ENCODE results near the gene CLMN.

Gene CLMN

DNA sequence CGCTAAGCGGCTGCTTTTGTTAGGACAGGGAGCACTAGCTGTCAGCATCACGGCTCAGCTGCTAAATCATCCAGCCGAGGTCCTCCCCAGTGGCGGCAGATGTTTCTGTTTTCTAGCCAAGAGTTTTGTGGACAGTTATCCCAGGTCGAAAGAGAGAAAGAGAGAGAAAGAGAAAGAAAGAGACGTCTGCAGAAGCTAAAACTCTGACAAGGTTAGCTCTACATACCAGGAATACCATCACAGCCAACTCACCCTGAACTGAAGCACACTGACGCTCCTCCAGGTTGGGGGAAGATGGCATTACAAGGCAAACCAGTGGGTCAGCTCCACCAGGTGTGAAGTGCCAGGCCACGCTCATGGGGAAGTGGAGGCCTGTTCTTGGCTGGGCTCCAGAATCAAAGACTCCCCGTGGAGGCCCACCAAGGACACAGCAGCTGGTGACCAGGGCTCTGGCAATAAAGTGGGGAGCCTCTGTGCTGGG, 97.5 kb downstream of the CLMN start:
- TF ChIP-seq, protein P1, sequence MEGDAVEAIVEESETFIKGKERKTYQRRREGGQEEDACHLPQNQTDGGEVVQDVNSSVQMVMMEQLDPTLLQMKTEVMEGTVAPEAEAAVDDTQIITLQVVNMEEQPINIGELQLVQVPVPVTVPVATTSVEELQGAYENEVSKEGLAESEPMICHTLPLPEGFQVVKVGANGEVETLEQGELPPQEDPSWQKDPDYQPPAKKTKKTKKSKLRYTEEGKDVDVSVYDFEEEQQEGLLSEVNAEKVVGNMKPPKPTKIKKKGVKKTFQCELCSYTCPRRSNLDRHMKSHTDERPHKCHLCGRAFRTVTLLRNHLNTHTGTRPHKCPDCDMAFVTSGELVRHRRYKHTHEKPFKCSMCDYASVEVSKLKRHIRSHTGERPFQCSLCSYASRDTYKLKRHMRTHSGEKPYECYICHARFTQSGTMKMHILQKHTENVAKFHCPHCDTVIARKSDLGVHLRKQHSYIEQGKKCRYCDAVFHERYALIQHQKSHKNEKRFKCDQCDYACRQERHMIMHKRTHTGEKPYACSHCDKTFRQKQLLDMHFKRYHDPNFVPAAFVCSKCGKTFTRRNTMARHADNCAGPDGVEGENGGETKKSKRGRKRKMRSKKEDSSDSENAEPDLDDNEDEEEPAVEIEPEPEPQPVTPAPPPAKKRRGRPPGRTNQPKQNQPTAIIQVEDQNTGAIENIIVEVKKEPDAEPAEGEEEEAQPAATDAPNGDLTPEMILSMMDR (IDR thresholded peaks at IDR 0.05; ENCODE audit: low read depth, low read length) = no peak
- H3K4me3 ChIP-seq (ENCODE audit: low read depth, low read length) = no peak overlapping the region
- in situ Hi-C loops (cut with HindIII; ENCODE audit: low sequenced_read_pairs) = no loop called here
- peak; percentile 66 for DNase-seq (ENCODE audit: low read depth, low spot score)

DNA sequence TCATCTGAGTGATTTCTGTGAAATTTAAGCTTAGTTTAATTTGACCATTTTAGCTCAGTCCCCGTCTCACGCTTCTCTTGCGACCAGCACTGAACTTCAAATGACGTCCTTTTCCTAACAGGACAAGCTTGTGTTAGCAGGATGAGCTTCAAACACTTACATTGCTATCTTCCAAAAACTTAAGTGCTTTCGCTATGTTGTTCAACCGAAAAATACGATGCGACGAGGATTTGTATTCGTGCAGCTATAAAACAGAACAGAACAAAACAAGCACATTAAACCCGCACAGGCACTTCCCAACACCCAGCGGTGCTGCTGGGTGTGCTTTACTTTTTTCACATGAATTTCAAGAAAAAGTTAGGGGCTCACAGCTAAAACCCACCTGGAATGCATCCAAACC, 98.2 kb downstream of the CLMN start:
- in situ Hi-C loops (cut with HindIII; ENCODE audit: low sequenced_read_pairs) = no loop called here
- TF ChIP-seq, protein P1 (IDR thresholded peaks at IDR 0.05; ENCODE audit: low read depth, low read length) = no peak
- H3K4me3 ChIP-seq (ENCODE audit: low read depth, low read length) = no peak overlapping the region
- DNase-seq (ENCODE audit: low read depth, low spot score) = peak; percentile 19

DNA sequence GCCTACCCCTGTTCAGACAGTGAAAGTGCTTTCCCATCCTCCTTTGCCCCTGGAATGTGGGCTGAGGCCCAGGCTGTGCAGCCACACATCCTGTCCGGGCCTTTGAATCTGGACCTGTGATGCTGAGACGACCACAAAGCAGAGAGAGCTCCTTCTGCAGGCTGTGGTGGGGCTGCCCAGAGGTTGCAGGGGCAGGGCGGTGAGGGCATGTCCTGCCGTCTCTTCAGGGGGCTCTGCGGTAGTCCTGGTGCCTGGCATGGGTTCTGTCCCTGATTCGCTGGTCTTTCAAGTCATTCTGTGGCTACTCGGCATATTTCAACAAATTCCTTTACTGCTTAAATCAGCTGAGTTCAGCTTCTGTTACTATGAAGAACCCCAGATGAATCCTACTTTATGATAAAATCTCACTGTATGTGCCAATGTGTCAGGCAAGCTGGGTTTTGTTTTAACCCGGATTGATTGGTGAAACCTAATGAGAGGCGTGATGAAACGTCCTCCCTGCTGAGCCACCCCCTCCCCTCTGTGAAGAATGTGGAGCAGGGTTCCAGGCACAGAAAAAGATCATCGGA, 99.0 kb downstream of the CLMN start:
- in situ Hi-C loops (cut with HindIII; ENCODE audit: low sequenced_read_pairs) = no loop called here
- peak; percentile 88 for DNase-seq (ENCODE audit: low read depth, low spot score)
- H3K4me3 ChIP-seq (ENCODE audit: low read depth, low read length) = no peak overlapping the region
- TF ChIP-seq, protein P1 (IDR thresholded peaks at IDR 0.05; ENCODE audit: low read depth, low read length) = no peak

DNA sequence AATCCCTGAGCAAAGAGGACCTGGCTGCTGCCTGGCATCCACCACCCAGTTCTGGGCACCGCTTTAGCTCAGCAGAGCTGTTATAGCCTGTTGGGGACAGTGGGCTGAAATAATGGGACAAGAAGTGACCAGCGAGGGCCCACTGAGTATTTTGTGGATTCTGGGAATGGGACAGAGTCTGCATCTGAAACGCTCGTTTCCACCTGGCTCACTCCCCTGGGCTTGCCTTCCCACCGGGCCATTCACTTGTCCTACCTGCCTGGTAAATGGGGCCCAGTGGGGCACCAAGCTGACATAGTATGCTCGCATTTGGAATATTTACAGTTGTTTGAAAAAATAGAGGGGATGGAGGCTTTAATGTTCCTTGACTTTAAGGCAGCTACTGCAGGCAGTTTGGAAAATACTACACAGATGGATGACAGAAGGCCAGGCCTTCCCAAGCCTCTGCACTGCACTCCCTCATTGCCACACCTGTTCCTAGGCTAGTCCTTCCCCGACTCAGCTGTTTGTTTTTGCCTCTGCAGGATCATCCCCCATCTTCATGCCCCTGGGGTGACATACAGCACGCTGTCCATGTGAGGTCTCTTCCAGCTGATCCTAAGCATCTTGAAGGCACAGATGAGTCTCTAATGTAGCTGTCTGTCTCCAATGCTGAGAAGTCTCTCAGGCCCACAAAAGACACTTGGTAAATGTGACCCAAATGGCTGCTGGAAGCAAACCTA, 101.1 kb downstream of the CLMN start:
- TF ChIP-seq, protein P1 (IDR thresholded peaks at IDR 0.05; ENCODE audit: low read depth, low read length) = no peak
- no peak overlapping the region for H3K4me3 ChIP-seq (ENCODE audit: low read depth, low read length)
- DNase-seq (ENCODE audit: low read depth, low spot score) = no peak
- in situ Hi-C loops (cut with HindIII; ENCODE audit: low sequenced_read_pairs) = no loop called here

DNA sequence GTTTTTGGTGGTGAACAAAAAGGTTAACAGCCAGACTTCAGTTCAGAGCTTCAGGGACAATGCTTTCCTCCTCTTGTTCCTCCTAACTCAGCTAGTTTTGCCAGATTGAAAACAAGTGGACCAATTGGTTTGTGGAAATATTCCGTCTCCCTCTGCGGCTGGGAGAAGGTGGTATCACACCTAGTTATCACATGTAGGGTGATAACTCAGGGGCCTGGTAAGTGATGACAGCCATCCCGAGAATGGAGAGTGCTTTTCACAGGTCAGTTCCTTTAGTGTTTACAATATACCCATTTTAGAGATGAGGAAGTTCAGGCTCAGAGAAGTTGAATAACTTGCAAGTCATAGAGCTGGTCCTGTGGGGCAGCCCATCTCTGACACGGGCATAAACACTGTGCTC, 101.7 kb downstream of the CLMN start:
- TF ChIP-seq, protein P1 (IDR thresholded peaks at IDR 0.05; ENCODE audit: low read depth, low read length) = no peak
- in situ Hi-C loops (cut with HindIII; ENCODE audit: low sequenced_read_pairs) = no loop called here
- no peak for DNase-seq (ENCODE audit: low read depth, low spot score)
- no peak overlapping the region for H3K4me3 ChIP-seq (ENCODE audit: low read depth, low read length)

DNA sequence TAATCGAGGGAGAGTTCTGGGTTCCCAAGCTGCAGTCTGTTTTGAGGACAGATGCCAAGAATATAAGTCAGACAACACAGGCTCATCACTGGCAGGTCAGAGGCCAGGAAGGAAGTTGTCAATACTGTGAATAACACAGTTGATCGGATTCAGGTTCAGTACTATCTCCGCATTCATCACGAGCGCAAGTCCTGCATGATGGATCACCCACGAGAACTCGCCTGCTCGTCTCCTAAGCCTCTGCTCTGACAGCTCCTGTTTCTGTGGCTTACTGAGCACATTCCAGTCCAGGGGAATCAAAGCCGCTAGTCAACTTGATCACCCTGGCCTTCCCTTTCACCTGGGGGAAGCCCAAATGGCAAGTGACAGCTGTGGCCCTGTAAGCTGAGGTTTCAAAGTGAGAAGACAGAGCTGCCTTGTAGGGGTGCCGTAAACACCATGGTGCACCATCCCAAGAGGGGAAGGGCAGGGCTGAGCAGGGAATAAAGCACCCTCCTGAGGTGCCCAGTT, 102.3 kb downstream of the CLMN start:
- no peak for DNase-seq (ENCODE audit: low read depth, low spot score)
- in situ Hi-C loops (cut with HindIII; ENCODE audit: low sequenced_read_pairs) = no loop called here
- TF ChIP-seq, protein P1 (IDR thresholded peaks at IDR 0.05; ENCODE audit: low read depth, low read length) = no peak
- no peak overlapping the region for H3K4me3 ChIP-seq (ENCODE audit: low read depth, low read length)

All from astrocyte of the spinal cord (primary cell).